HFF-Myc (cell line): Measurements from ENCODE around the gene GTF2H3.

Experiments used
- DNase-seq: peaks from one replicate; pipeline ENCODE4 v3.0.0-alpha.2; 2011; ENCODE audit warnings: low read depth; ENCODE audit errors: extremely low read depth
- H3K4me3 ChIP-seq: replicated peaks from 2 replicates; pipeline ENCODE4 v1.5.1; 2011; ENCODE audit warnings: low read depth, mild to moderate bottlenecking, control low read depth, low read length
- CTCF ChIP-seq: IDR thresholded peaks from 2 replicates; pipeline ENCODE4 v1.5.1; 2012; ENCODE audit warnings: mild to moderate bottlenecking, low read depth, low read length, control low read depth; ENCODE audit errors: missing control alignments

Gene GTF2H3

GRCh38 chr12:123676616-123677320 is 43.1 kb downstream of the GTF2H3 start:
- no peak for DNase-seq
- TF ChIP-seq CTCF: no peak

GRCh38 chr12:123678981-123679380 is 45.4 kb downstream of the GTF2H3 start:
- no peak for DNase-seq
- H3K4me3 ChIP-seq: no peak overlapping the region
- no peak for TF ChIP-seq CTCF

More at GRCh38 chr12:123676616-123677320, 43.1 kb downstream of the GTF2H3 start:
- no peak overlapping the region for H3K4me3 ChIP-seq

- H3K4me3 ChIP-seq: no peak overlapping the region
- TF ChIP-seq CTCF: no peak
- DNase-seq: no peak
Observed at GRCh38 chr12:123681605-123682004, 48.0 kb downstream of the GTF2H3 start.

- no peak for TF ChIP-seq CTCF
- no peak for DNase-seq
Observed at GRCh38 chr12:123683964-123684363, 50.3 kb downstream of the GTF2H3 start.

GRCh38 chr12:123686636-123687190 is 53.1 kb downstream of the GTF2H3 start:
- DNase-seq: no peak
- no peak overlapping the region for H3K4me3 ChIP-seq
- no peak for TF ChIP-seq CTCF

More at GRCh38 chr12:123683964-123684363, 50.3 kb downstream of the GTF2H3 start:
- no peak overlapping the region for H3K4me3 ChIP-seq

GRCh38 chr12:123690191-123690840 is 56.7 kb downstream of the GTF2H3 start:
- H3K4me3 ChIP-seq: no peak overlapping the region
- no peak for TF ChIP-seq CTCF
- no peak for DNase-seq
